ENCODE measurements around the gene BRD4.

Gene BRD4

GRCh38 chr19:15250640-15250993, 81.7 kb downstream of the BRD4 start:
- Histone ChIP-seq H4K5ac (ENCODE audit: low read length) (no peak overlapping the region), H3K79me1 (ENCODE audit: low read length) (peaks cover 24% of the 10 kb centered on the region), H3K36me3 (ENCODE audit: control insufficient read depth, insufficient read depth, low read length) (peaks cover 40% of the 10 kb centered on the region), H3K9ac (ENCODE audit: low read length) (no peak overlapping the region), H3K23ac (ENCODE audit: low read length) (no peak overlapping the region), H3K4me1 (ENCODE audit: control insufficient read depth, low read depth, low read length) (no peaks in the 10 kb centered on the region), H3K56ac (ENCODE audit: low read length) (no peak overlapping the region), H3K27me3 (ENCODE audit: insufficient read depth, low read length, poor library complexity) (no peaks in the 10 kb centered on the region), H2BK5ac (ENCODE audit: low read length) (no peak overlapping the region), H2BK15ac (replicated peaks; ENCODE audit: low read depth) (no peak overlapping the region), H3K4me2 (ENCODE audit: low read length) (no peak overlapping the region), H3K4me3 (ENCODE audit: low read length) (no peak overlapping the region), H3K79me2 (ENCODE audit: control insufficient read depth, insufficient read depth, low read length) (peaks cover 19% of the 10 kb centered on the region), H3K27ac (ENCODE audit: low read depth, low read length) (no peak overlapping the region), H3K18ac (ENCODE audit: low read length) (no peak overlapping the region), H3K4ac (ENCODE audit: low read depth, low read length) (no peak overlapping the region), H4K8ac (ENCODE audit: low read depth, low read length) (no peak overlapping the region), H2AK5ac (ENCODE audit: low read length) (no peak overlapping the region), H2BK120ac (ENCODE audit: low read depth, low read length) (no peak overlapping the region)
- WGBS (ENCODE audit: extremely low coverage, insufficient coverage, low lambda C conversion rate): no CpG with 5 or more reads among the region's 1 CpG
- DNase-seq: no peak

GRCh38 chr19:15249972-15250639, 82.2 kb downstream of the BRD4 start:
- H3K79me1 ChIP-seq (ENCODE audit: low read length): peaks cover 25% of the 10 kb centered on the region
- H3K56ac ChIP-seq (ENCODE audit: low read length): no peak overlapping the region
- H3K36me3 ChIP-seq (ENCODE audit: control insufficient read depth, insufficient read depth, low read length): peaks cover 37% of the 10 kb centered on the region
- no peak overlapping the region for H2BK120ac ChIP-seq (ENCODE audit: low read depth, low read length)
- H4K5ac ChIP-seq (ENCODE audit: low read length): no peak overlapping the region
- H2AK5ac ChIP-seq (ENCODE audit: low read length): no peak overlapping the region
- H3K27ac ChIP-seq (ENCODE audit: low read depth, low read length): no peak overlapping the region
- H3K79me2 ChIP-seq (ENCODE audit: control insufficient read depth, insufficient read depth, low read length): peaks cover 19% of the 10 kb centered on the region
- no peak overlapping the region for H4K8ac ChIP-seq (ENCODE audit: low read depth, low read length)
- no peak overlapping the region for H3K4me3 ChIP-seq (ENCODE audit: low read length)
- no peak for DNase-seq
- no peak overlapping the region for H3K4ac ChIP-seq (ENCODE audit: low read depth, low read length)
- no peak overlapping the region for H3K23ac ChIP-seq (ENCODE audit: low read length)
- H2BK15ac ChIP-seq (replicated peaks; ENCODE audit: low read depth): no peak overlapping the region
- WGBS (ENCODE audit: extremely low coverage, insufficient coverage, low lambda C conversion rate): no CpG with 5 or more reads among the region's 15 CpGs
- H2BK5ac ChIP-seq (ENCODE audit: low read length): no peak overlapping the region
- no peak overlapping the region for H3K4me2 ChIP-seq (ENCODE audit: low read length)
- H3K18ac ChIP-seq (ENCODE audit: low read length): no peak overlapping the region
- no peaks in the 10 kb centered on the region for H3K27me3 ChIP-seq (ENCODE audit: insufficient read depth, low read length, poor library complexity)
- H3K4me1 ChIP-seq (ENCODE audit: control insufficient read depth, low read depth, low read length): no peaks in the 10 kb centered on the region
- H3K9ac ChIP-seq (ENCODE audit: low read length): no peak overlapping the region

- no CpG with 5 or more reads among the region's 6 CpGs for WGBS (ENCODE audit: extremely low coverage, insufficient coverage, low lambda C conversion rate)
- Histone ChIP-seq H3K79me1 (ENCODE audit: low read length) (peaks cover 25% of the 10 kb centered on the region), H3K4ac (ENCODE audit: low read depth, low read length) (no peak overlapping the region), H2BK120ac (ENCODE audit: low read depth, low read length) (no peak overlapping the region), H3K4me3 (ENCODE audit: low read length) (no peak overlapping the region), H3K36me3 (ENCODE audit: control insufficient read depth, insufficient read depth, low read length) (peaks cover 35% of the 10 kb centered on the region), H3K23ac (ENCODE audit: low read length) (no peak overlapping the region), H3K9ac (ENCODE audit: low read length) (no peak overlapping the region), H3K27me3 (ENCODE audit: insufficient read depth, low read length, poor library complexity) (no peaks in the 10 kb centered on the region), H3K27ac (ENCODE audit: low read depth, low read length) (no peak overlapping the region), H3K4me1 (ENCODE audit: control insufficient read depth, low read depth, low read length) (no peaks in the 10 kb centered on the region), H2BK15ac (replicated peaks; ENCODE audit: low read depth) (no peak overlapping the region), H2AK5ac (ENCODE audit: low read length) (no peak overlapping the region), H4K8ac (ENCODE audit: low read depth, low read length) (no peak overlapping the region), H3K18ac (ENCODE audit: low read length) (no peak overlapping the region), H2BK5ac (ENCODE audit: low read length) (no peak overlapping the region), H3K79me2 (ENCODE audit: control insufficient read depth, insufficient read depth, low read length) (peaks cover 19% of the 10 kb centered on the region), H3K56ac (ENCODE audit: low read length) (no peak overlapping the region), H3K4me2 (ENCODE audit: low read length) (no peak overlapping the region), H4K5ac (ENCODE audit: low read length) (no peak overlapping the region)
- no peak for DNase-seq
Measured at GRCh38 chr19:15249528-15249874, 82.8 kb downstream of the BRD4 start.

GRCh38 chr19:15248648-15249527, 83.5 kb downstream of the BRD4 start:
- Histone ChIP-seq H3K4ac (ENCODE audit: low read depth, low read length) (no peak overlapping the region), H2BK5ac (ENCODE audit: low read length) (no peak overlapping the region), H3K27me3 (ENCODE audit: insufficient read depth, low read length, poor library complexity) (no peaks in the 10 kb centered on the region), H3K4me3 (ENCODE audit: low read length) (no peak overlapping the region), H3K4me1 (ENCODE audit: control insufficient read depth, low read depth, low read length) (no peaks in the 10 kb centered on the region), H3K23ac (ENCODE audit: low read length) (no peak overlapping the region), H2BK120ac (ENCODE audit: low read depth, low read length) (no peak overlapping the region), H2BK15ac (replicated peaks; ENCODE audit: low read depth) (no peak overlapping the region), H3K79me1 (ENCODE audit: low read length) (peaks cover 25% of the 10 kb centered on the region), H3K56ac (ENCODE audit: low read length) (no peak overlapping the region), H3K27ac (ENCODE audit: low read depth, low read length) (no peak overlapping the region), H2AK5ac (ENCODE audit: low read length) (no peak overlapping the region), H3K4me2 (ENCODE audit: low read length) (no peak overlapping the region), H3K36me3 (ENCODE audit: control insufficient read depth, insufficient read depth, low read length) (peaks cover 32% of the 10 kb centered on the region), H4K8ac (ENCODE audit: low read depth, low read length) (no peak overlapping the region), H4K5ac (ENCODE audit: low read length) (no peak overlapping the region), H3K9ac (ENCODE audit: low read length) (no peak overlapping the region), H3K79me2 (ENCODE audit: control insufficient read depth, insufficient read depth, low read length) (peaks cover 19% of the 10 kb centered on the region), H3K18ac (ENCODE audit: low read length) (no peak overlapping the region)
- no CpG with 5 or more reads among the region's 19 CpGs for WGBS (ENCODE audit: extremely low coverage, insufficient coverage, low lambda C conversion rate)
- DNase-seq: no peak

- H4K5ac ChIP-seq (ENCODE audit: low read length): no peak overlapping the region
- no peak overlapping the region for H2AK5ac ChIP-seq (ENCODE audit: low read length)
- H3K27ac ChIP-seq (ENCODE audit: low read depth, low read length): no peak overlapping the region
- H3K9ac ChIP-seq (ENCODE audit: low read length): no peak overlapping the region
- no peak overlapping the region for H3K23ac ChIP-seq (ENCODE audit: low read length)
- no peak overlapping the region for H3K4me2 ChIP-seq (ENCODE audit: low read length)
- no peak overlapping the region for H2BK120ac ChIP-seq (ENCODE audit: low read depth, low read length)
- H2BK5ac ChIP-seq (ENCODE audit: low read length): no peak overlapping the region
- no peaks in the 10 kb centered on the region for H3K4me1 ChIP-seq (ENCODE audit: control insufficient read depth, low read depth, low read length)
- no peak overlapping the region for H3K4ac ChIP-seq (ENCODE audit: low read depth, low read length)
- peaks cover 19% of the 10 kb centered on the region for H3K79me2 ChIP-seq (ENCODE audit: control insufficient read depth, insufficient read depth, low read length)
- WGBS (ENCODE audit: extremely low coverage, insufficient coverage, low lambda C conversion rate): no CpG with 5 or more reads among the region's 5 CpGs
- no peak overlapping the region for H3K4me3 ChIP-seq (ENCODE audit: low read length)
- no peak overlapping the region for H3K56ac ChIP-seq (ENCODE audit: low read length)
- H3K18ac ChIP-seq (ENCODE audit: low read length): no peak overlapping the region
- H2BK15ac ChIP-seq (replicated peaks; ENCODE audit: low read depth): no peak overlapping the region
- no peaks in the 10 kb centered on the region for H3K27me3 ChIP-seq (ENCODE audit: insufficient read depth, low read length, poor library complexity)
- peaks cover 26% of the 10 kb centered on the region for H3K36me3 ChIP-seq (ENCODE audit: control insufficient read depth, insufficient read depth, low read length)
- peaks cover 23% of the 10 kb centered on the region for H3K79me1 ChIP-seq (ENCODE audit: low read length)
- DNase-seq: no peak
- no peak overlapping the region for H4K8ac ChIP-seq (ENCODE audit: low read depth, low read length)
Measured at GRCh38 chr19:15248106-15248505, 84.2 kb downstream of the BRD4 start.
